GM12873 (cell line): Measurements from ENCODE around the gene IL11.

Experiments
- TF ChIP-seq, protein P1 (sequence below): IDR thresholded peaks from 2 replicates; pipeline ENCODE4 v1.5.1; 2012; ENCODE audit warnings: low read depth, mild to moderate bottlenecking, moderate library complexity, low read length, control low read depth; ENCODE audit not compliant: insufficient read depth; ENCODE audit errors: missing control alignments

IL11 gene

DNA sequence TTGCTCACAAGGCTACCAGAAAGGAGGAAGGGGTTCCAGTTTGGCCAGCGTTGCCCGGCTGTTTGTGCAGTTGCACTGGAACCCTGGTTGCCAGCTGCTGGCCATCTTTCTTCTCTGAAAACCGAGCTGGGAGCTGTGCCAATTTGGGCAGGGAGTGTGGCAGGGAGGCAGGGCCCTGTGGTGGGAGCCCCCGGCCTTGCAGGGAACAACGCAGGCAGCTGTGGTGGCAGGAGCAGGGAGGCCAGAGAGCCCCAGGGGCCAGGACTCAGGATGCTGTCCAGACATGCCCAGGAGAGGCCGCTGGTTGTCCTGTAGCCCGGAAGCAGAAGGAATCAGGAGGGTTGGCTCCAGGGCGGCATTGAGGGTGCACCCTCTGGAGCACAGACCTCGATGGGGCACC is 25.8 kb downstream of the IL11 start:
- TF ChIP-seq, protein P1, sequence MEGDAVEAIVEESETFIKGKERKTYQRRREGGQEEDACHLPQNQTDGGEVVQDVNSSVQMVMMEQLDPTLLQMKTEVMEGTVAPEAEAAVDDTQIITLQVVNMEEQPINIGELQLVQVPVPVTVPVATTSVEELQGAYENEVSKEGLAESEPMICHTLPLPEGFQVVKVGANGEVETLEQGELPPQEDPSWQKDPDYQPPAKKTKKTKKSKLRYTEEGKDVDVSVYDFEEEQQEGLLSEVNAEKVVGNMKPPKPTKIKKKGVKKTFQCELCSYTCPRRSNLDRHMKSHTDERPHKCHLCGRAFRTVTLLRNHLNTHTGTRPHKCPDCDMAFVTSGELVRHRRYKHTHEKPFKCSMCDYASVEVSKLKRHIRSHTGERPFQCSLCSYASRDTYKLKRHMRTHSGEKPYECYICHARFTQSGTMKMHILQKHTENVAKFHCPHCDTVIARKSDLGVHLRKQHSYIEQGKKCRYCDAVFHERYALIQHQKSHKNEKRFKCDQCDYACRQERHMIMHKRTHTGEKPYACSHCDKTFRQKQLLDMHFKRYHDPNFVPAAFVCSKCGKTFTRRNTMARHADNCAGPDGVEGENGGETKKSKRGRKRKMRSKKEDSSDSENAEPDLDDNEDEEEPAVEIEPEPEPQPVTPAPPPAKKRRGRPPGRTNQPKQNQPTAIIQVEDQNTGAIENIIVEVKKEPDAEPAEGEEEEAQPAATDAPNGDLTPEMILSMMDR = no peak

DNA sequence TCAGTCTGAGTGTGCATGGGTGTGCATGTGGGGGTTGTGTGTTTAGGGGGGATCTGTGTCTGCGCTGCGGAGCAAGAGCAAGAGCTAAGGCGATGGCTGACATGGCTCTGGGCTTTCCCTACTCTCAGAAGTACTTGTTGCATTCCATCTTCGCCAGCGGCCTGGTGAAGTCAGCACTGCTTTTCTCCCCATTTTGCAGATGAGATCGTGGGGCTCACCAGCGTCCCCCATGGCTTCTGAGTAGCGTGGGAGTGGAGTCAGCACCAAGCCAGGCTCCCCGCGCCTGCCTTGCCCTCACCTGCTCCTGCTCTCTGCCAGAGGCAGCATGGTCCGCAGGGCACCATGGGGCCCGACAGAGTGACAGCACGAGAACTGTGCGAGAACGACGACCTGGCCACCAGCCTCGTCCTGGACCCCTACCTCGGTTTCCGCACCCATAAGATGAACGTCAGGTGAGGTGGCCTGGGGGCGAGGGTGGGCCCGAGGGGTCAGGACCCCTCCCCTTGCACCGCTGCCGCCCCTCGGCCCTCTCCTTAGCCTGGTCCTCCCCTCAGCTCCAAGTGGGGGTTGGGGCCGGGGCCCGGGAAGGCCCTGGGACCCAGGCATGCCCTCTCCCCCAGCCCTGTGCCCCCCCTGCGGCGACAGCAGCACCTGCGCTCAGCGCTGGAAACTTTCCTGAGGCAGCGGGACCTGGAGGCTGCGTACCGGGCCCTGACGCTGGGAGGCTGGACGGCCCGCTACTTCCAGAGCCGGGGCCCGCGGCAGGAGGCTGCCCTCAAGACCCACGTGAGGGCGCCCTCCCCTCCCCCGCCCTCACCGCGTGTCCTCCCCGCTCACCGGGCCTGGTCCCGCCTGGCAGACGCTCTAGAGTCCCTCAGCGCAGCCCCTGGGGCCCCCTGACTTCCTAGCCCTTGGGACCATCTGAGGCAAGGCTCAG is 28.4 kb downstream of the IL11 start:
- TF ChIP-seq, protein P1 = no peak

DNA sequence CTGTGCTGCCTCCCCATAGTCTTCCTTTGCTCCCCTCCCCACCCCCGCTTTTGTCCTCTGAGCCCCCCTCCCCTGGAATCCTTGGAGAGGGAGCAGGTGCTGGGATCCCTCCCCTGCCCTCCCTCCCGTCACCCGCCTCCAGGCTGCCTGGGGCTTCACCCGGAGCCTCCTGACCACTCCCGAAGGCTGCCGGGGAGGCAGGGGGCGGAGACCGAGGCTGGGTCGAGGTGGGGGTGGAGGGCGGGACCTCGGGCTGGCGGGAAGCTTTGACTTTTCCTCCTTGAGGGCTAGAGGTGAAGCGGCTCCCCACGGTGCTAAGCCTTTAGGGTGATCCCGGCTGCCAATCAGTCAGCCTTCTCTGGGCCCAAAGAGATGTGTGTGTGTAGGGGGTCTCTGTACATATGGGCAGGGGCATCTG is 29.1 kb downstream of the IL11 start:
- TF ChIP-seq, protein P1 = no peak

DNA sequence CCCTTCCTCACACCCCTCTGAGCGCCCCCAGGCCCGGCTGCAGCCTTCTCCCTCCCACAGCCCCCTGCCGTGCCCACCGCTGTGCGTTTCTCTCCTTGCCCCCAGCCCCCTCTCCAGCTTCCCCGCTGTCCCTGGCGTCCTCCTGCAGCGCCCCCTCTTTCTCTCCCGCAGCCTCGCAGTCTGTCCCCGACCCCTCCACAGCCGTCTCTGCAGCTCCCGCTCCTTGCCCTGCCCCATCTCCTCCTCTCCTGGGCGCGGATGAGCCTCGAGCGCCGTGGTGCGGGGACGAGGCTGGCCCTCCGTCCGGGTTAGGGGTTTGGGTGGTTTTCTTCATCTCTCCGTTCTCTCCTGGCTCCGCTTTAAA is 29.5 kb downstream of the IL11 start:
- TF ChIP-seq, protein P1 = no peak

DNA sequence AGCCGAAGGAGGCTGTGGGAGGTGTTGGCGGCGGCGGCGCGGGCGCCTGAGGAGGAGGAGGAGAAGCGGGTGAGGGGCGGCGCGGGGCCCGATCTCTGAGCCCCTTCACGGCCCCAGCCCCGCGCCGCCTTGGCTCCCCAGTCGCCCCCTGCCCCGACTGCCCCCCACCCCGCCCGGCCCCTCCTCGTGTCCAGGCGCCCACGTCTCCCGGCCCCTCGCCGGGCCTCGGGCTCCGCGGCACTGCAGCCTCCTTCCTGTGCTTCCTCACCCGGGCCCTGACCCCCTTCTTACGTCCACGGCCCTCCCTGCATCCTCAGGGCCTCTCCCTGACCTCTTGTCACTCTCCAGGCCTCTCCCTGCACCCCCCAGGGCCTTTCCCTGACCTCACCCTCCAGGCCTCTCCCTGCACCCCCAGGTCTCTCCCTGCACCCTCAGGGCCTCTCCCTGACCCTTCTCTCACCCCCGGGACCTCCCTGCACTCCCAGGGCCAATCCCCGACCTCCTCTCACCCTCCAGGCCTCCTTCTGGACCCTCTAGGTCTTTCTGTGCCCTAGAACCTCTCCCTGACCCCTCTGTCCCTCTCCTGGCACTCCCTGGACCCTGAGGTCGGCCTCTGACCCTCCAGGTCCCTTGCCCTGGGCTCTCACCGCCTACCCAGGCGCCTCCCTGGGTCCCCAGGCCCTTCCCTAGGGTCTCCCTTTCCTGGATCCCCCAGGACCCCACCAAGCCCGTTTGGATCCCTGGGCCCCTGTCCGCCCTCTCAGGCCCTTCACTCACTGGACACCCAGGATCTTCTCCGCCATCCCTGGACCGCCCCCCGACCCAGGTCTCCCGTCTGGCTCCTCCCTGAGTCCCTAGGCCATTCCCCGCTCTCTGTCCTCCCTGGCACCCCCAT is 30.1 kb downstream of the IL11 start:
- TF ChIP-seq, protein P1 = no peak

DNA sequence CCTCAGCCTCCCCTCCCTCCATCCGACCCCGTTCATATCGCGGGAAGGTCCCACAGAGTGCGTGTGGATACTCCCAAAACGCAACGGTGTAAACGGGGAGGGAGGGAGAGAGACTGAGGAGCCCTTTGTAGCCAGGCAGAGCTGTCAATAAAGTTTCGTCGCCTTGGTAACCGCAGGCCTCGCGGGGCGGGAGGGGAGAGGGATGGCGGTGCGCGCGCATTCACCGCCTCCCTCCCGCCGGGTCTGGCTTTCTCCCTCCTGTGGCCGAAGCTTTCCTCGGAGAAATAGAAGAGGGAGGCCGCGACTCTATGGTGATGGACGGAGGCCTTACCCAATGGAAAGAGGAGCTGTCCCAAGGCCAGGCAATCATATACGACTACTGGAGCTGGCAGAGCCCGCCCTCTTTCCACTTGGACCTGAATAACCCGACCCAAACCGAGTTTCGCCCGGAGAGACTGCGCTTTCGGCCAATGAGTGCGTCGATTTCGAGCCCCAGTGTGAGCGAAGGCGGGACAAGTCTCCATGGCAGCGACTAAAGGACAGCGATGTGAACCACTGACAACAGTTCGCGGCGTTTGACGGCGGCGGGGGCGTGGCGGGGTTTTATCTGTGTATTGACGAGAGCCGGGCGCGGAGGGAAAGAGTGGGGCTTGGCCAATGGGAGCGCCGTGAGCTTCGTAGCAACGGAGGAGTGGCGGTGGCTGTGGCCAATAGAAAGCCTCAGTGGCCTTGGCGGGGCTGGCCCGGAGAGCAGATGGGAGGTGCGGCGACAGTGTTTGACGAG is 31.0 kb downstream of the IL11 start, which contains the start of gene KMT5C:
KMT5C (plus strand) TSS at position 772 of the 784 bp plus-strand sequence. CDS start 2,061 bp downstream, outside the sequence.
- TF ChIP-seq, protein P1 = no peak
